H1 (cell line): ENCODE data around the gene SFMBT2. TPM values are rescaled to one million over a fixed set of nuclear protein-coding genes. Genes with fewer than 3 reads are reported as not detected.

Source experiments
- CTCF ChIA-PET: fragments of 300-600 bp; sonication (Branson Sonifier 250); formaldehyde crosslinking; loops from one replicate; lab custom pipeline; 2021; ENCODE audit not compliant: partially characterized antibody; lab: Charles Lee
- POLR2A ChIA-PET: fragments of 300-600 bp; sonication (Branson Sonifier 250); formaldehyde crosslinking; loops from one replicate; lab custom pipeline; 2021; ENCODE audit warnings: inconsistent platforms; ENCODE audit not compliant: partially characterized antibody; lab: Charles Lee
- DNase-seq, 2 experiments: peaks; one replicate each; pipeline versions ENCODE4 v3.0.0 to v3.0.0-alpha.2; 2010 to 2022; ENCODE audit warnings: low spot score in 2 of 2, low read depth in 1 of 2, mixed read lengths in 1 of 2
- FAIRE-seq: peaks from 2 replicates; lab custom pipeline; 2011; peaks lifted over from hg19 to GRCh38; lab: Jason Lieb, UNC
- H2AFZ ChIP-seq: 2 replicates; pipeline ENCODE4 v1.8.1; 2012; ENCODE audit warnings: low read length, inconsistent platforms
- H2AK5ac ChIP-seq: 2 replicates; pipeline ENCODE4 v1.6.1; 2013; ENCODE audit warnings: low read depth, low read length
- H2BK120ac ChIP-seq: replicated peaks from 2 replicates; pipeline ENCODE3; 2013; ENCODE audit warnings: low read depth, low read length, inconsistent platforms
- H2BK12ac ChIP-seq: 2 replicates; pipeline ENCODE4 v1.6.1; 2013; ENCODE audit warnings: low read depth, low read length
- H2BK15ac ChIP-seq: 2 replicates; pipeline ENCODE4 v1.6.1; 2013; ENCODE audit warnings: low read length
- H2BK20ac ChIP-seq: 2 replicates; pipeline ENCODE4 v1.6.1; 2013; ENCODE audit warnings: low read length
- H2BK5ac ChIP-seq: 2 replicates; pipeline ENCODE4 v1.6.1; 2013; ENCODE audit warnings: low read depth, low read length
- H3K14ac ChIP-seq: 2 replicates; pipeline ENCODE4 v1.6.1; 2013; ENCODE audit warnings: inconsistent platforms; ENCODE audit not compliant: insufficient read length
- H3K18ac ChIP-seq: 2 replicates; pipeline ENCODE4 v1.6.1; 2013; ENCODE audit warnings: low read length; ENCODE audit errors: extremely low read depth
- H3K23ac ChIP-seq: 2 replicates; pipeline ENCODE4 v1.6.1; 2013; ENCODE audit warnings: inconsistent platforms; ENCODE audit not compliant: insufficient read length
- H3K23me2 ChIP-seq: 2 replicates; pipeline ENCODE4 v1.6.1; 2013; ENCODE audit warnings: low read depth, low read length
- H3K27ac ChIP-seq: 2 replicates; pipeline ENCODE4 v1.6.1; 2011; ENCODE audit warnings: low read depth, low read length, inconsistent platforms
- H3K27me3 ChIP-seq, 4 experiments: replicated peaks in 1 of 4; 1 replicate in 1 of 4; 2 replicates in 3 of 4; pipeline versions ENCODE4 v1.6.1 to v1.8.1; 2011 to 2013; ENCODE audit warnings: low read length in 3 of 4, mild to moderate bottlenecking in 3 of 4, inconsistent platforms in 2 of 4, mixed read lengths in 2 of 4, moderate library complexity in 1 of 4; ENCODE audit not compliant: control insufficient read depth in 3 of 4, insufficient read depth in 3 of 4; ENCODE audit errors: extremely low read depth in 1 of 4
- H3K36me3 ChIP-seq, 4 experiments: 2 replicates each; pipeline versions ENCODE4 v1.6.1 to v1.8.1; 2011 to 2013; ENCODE audit warnings: mild to moderate bottlenecking in 4 of 4, low read length in 3 of 4, moderate library complexity in 2 of 4, control low read depth in 1 of 4, inconsistent platforms in 1 of 4; ENCODE audit not compliant: insufficient read depth in 4 of 4, control insufficient read depth in 2 of 4
- H3K4ac ChIP-seq: replicated peaks from 2 replicates; pipeline ENCODE3; 2013; ENCODE audit warnings: low read length, low read depth, mixed read lengths, inconsistent platforms; ENCODE audit not compliant: insufficient read length
- H3K4me1 ChIP-seq, 4 experiments: replicated peaks in 1 of 4; 1 replicate in 1 of 4; 2 replicates in 3 of 4; pipeline versions ENCODE4 v1.6.1 to v1.8.1; 2011 to 2013; ENCODE audit warnings: low read length in 3 of 4, inconsistent platforms in 2 of 4, mixed read lengths in 1 of 4; ENCODE audit not compliant: insufficient read depth in 4 of 4, control insufficient read depth in 3 of 4
- H3K4me2 ChIP-seq, 2 experiments: 2 replicates each; pipeline versions ENCODE4 v1.6.1 to v1.8.1; 2011 to 2013; ENCODE audit warnings: low read depth in 2 of 2, low read length in 2 of 2, control low read depth in 1 of 2, inconsistent platforms in 1 of 2, mild to moderate bottlenecking in 1 of 2; ENCODE audit not compliant: insufficient read depth in 1 of 2
- H3K4me3 ChIP-seq, 4 experiments: fragments of 200-600, 300-600 bp in 1 of 4; sonication (generic), shearing (Covaris generic), sonication (Bioruptor Twin) in 1 of 4; 2 replicates each; pipeline versions ENCODE4 v1.5.1 to v1.8.1; 2011 to 2016; ENCODE audit warnings: low read length in 4 of 4, low read depth in 3 of 4, control low read depth in 2 of 4, inconsistent platforms in 2 of 4, mild to moderate bottlenecking in 2 of 4, mixed read lengths in 1 of 4, moderate library complexity in 1 of 4; ENCODE audit not compliant: insufficient read depth in 2 of 4; ENCODE audit errors: extremely low read depth in 1 of 4
- H3K56ac ChIP-seq: replicated peaks from 2 replicates; pipeline ENCODE3; 2013; ENCODE audit warnings: low read depth, mild to moderate bottlenecking, mixed read lengths, low read length, inconsistent platforms; ENCODE audit not compliant: insufficient read length
- H3K79me1 ChIP-seq: 2 replicates; pipeline ENCODE4 v1.6.1; 2013; ENCODE audit warnings: low read depth, low read length, control low read depth
- H3K79me2 ChIP-seq, 2 experiments: 2 replicates each; pipeline versions ENCODE4 v1.6.1 to v1.8.1; 2012 to 2013; ENCODE audit warnings: low read length in 2 of 2, mild to moderate bottlenecking in 2 of 2, inconsistent platforms in 1 of 2; ENCODE audit not compliant: insufficient read depth in 2 of 2, control insufficient read depth in 1 of 2
- H3K9ac ChIP-seq, 4 experiments: replicated peaks in 1 of 4; 1 replicate in 1 of 4; 2 replicates in 3 of 4; pipeline versions ENCODE4 v1.6.1 to v1.8.1; 2011 to 2013; ENCODE audit warnings: low read depth in 3 of 4, low read length in 3 of 4, control low read depth in 2 of 4, mild to moderate bottlenecking in 2 of 4, moderate library complexity in 2 of 4, inconsistent platforms in 1 of 4; ENCODE audit errors: extremely low read depth in 1 of 4
- H3K9me3 ChIP-seq, 2 experiments: 2 replicates each; pipeline versions ENCODE4 v1.6.1 to v1.8.1; 2012 to 2013; ENCODE audit warnings: mild to moderate bottlenecking in 2 of 2, moderate library complexity in 2 of 2, control low read depth in 1 of 2, inconsistent platforms in 1 of 2, low read depth in 1 of 2, low read length in 1 of 2, mixed read lengths in 1 of 2; ENCODE audit not compliant: insufficient read depth in 2 of 2
- H4K20me1 ChIP-seq, 2 experiments: replicated peaks in 1 of 2; 2 replicates each; pipeline versions ENCODE3 to v1.8.1; 2011 to 2013; ENCODE audit warnings: inconsistent platforms in 2 of 2, low read length in 2 of 2, mild to moderate bottlenecking in 1 of 2; ENCODE audit not compliant: insufficient read depth in 2 of 2, control insufficient read depth in 1 of 2
- H4K5ac ChIP-seq: 2 replicates; pipeline ENCODE4 v1.6.1; 2013; ENCODE audit warnings: low read length, low read depth, mixed read lengths, inconsistent platforms; ENCODE audit not compliant: insufficient read length
- H4K8ac ChIP-seq: 2 replicates; pipeline ENCODE4 v1.8.0; 2013; ENCODE audit warnings: mild to moderate bottlenecking, moderate library complexity, low read length, inconsistent platforms; ENCODE audit not compliant: insufficient read depth; ENCODE audit errors: extremely low read depth
- H4K91ac ChIP-seq: replicated peaks from 2 replicates; pipeline ENCODE3; 2013; ENCODE audit warnings: low read length, mixed read lengths, inconsistent platforms; ENCODE audit not compliant: insufficient read length
- BCL11A ChIP-seq, 2 experiments: IDR thresholded peaks; one replicate each; pipeline ENCODE4 v1.6.1; 2011; ENCODE audit warnings: low read depth in 2 of 2, low read length in 2 of 2, mild to moderate bottlenecking in 2 of 2
- CBX8 ChIP-seq: fragments of 300-800, 300-1000 bp; sonication (generic); IDR thresholded peaks from 2 replicates; pipeline ENCODE4 v1.7.1; 2016; ENCODE audit warnings: low read depth, low read length, borderline replicate concordance
- CHD1 ChIP-seq: IDR thresholded peaks from 2 replicates; pipeline ENCODE4 v1.6.1; 2012; ENCODE audit warnings: low read depth, low read length, improper control_type of control experiment
- FOSL1 ChIP-seq: IDR thresholded peaks from 2 replicates; pipeline ENCODE4 v1.6.1; 2011; ENCODE audit warnings: mild to moderate bottlenecking, low read depth, low read length, moderate library complexity; ENCODE audit not compliant: insufficient read depth
- NRF1 ChIP-seq: IDR thresholded peaks from 2 replicates; pipeline ENCODE4 v1.6.1; 2011; ENCODE audit warnings: mild to moderate bottlenecking, low read depth, low read length, improper control_type of control experiment
- RBBP5 ChIP-seq: IDR thresholded peaks from 2 replicates; pipeline ENCODE4 v1.7.1; 2012; ENCODE audit warnings: low read depth, mild to moderate bottlenecking, inconsistent platforms, low read length, moderate library complexity, borderline replicate concordance
- SAP30 ChIP-seq: fragments of 300-600 bp; sonication (generic); IDR thresholded peaks from 2 replicates; pipeline ENCODE4 v1.7.1; 2012; ENCODE audit warnings: low read length, moderate library complexity, mild to moderate bottlenecking, inconsistent platforms; ENCODE audit not compliant: insufficient read depth, insufficient replicate concordance
- SIX5 ChIP-seq: IDR thresholded peaks from 2 replicates; pipeline ENCODE4 v1.6.1; 2011; ENCODE audit warnings: mild to moderate bottlenecking, low read depth, low read length
- SP1 ChIP-seq: IDR thresholded peaks from 2 replicates; pipeline ENCODE4 v1.6.1; 2011; ENCODE audit warnings: low read depth, low read length
- SP2 ChIP-seq: IDR thresholded peaks from 2 replicates; pipeline ENCODE4 v1.6.1; 2012; ENCODE audit warnings: mild to moderate bottlenecking, low read length, inconsistent platforms
- SUZ12 ChIP-seq: fragments of 200-600 bp; sonication (generic); IDR thresholded peaks from 2 replicates; pipeline ENCODE4 v1.6.1; 2012; ENCODE audit warnings: mild to moderate bottlenecking, inconsistent platforms, low read length, moderate library complexity, mixed read lengths
- TAF7 ChIP-seq: optimal IDR thresholded peaks from 2 replicates; pipeline ENCODE3; 2011; ENCODE audit warnings: low read depth, mild to moderate bottlenecking, inconsistent platforms, low read length, moderate library complexity, borderline replicate concordance
- TBP ChIP-seq: IDR thresholded peaks from 2 replicates; pipeline ENCODE4 v1.6.1; 2011; ENCODE audit warnings: low read depth, low read length, improper control_type of control experiment
- YY1 ChIP-seq: IDR thresholded peaks from 2 replicates; pipeline ENCODE4 v1.6.1; 2011; ENCODE audit warnings: low read depth, mild to moderate bottlenecking, low read length
- WGBS, 2 experiments: shearing (Covaris generic) in 1 of 2; methylation state at CpG; one replicate each; pipeline versions ENCODE4 v1.1.6 to v1.1.7; 2013 to 2015; ENCODE audit warnings: low lambda C conversion rate in 2 of 2, mixed read lengths in 2 of 2, inconsistent platforms in 1 of 2, low coverage in 1 of 2, missing lambda C conversion rate in 1 of 2; ENCODE audit not compliant: insufficient replicate concordance in 2 of 2, insufficient coverage in 1 of 2, insufficient read length in 1 of 2; ENCODE audit errors: extremely low coverage in 1 of 2, missing lambda C conversion rate in 1 of 2; 5-methylcytosine and 5-hydroxymethylcytosine counted together
- polyA plus RNA-seq, 7 experiments: library from polyadenylated mRNA; depleted of rRNA in 3 of 7; stranded (reverse) in 5 of 7; unstranded in 2 of 7; fragments of >200 nt in 5 of 7; fragments of 200-250 nt in 2 of 7; gene quantifications; 1 replicate in 5 of 7; 2 replicates in 1 of 7; 4 replicates in 1 of 7; pipeline versions ENCODE4 v1.2.1 to v1.2.3, GENCODE V29; 2011 to 2013; ENCODE audit warnings: missing spikeins in 2 of 7, mixed read lengths in 2 of 7
- total RNA-seq: library from RNA; stranded (reverse); fragmentation: NEBNext Ultra II Directional; extraction: Animal tissue kit (Norgen Biotek cat#: 25700); gene quantifications from 2 replicates; pipeline ENCODE4 v1.2.1, GENCODE V29; 2021

SFMBT2 gene
- total and polyA plus RNA-seq, 2 of the 8 experiments (the other 6 are each of a cell fraction or from before 2014, with no cell fraction given): 2.9 to 11.0 TPM

- no peak overlapping the region for H2BK12ac ChIP-seq
- no peak overlapping the region for H3K4me2 ChIP-seq
- H2AFZ ChIP-seq: no peak overlapping the region
- no peak overlapping the region for H3K56ac ChIP-seq
- no peak overlapping the region for H3K23ac ChIP-seq
- no peak overlapping the region for H3K9ac ChIP-seq
- no peaks in the 10 kb centered on the region for H3K23me2 ChIP-seq
- DNase-seq: no peak
- CTCF ChIA-PET: no interaction called here
- H3K36me3 ChIP-seq: peaks cover 0 to under 1% (median 0%) of the 10 kb centered on the region in 4 experiments; a peak in 2 of 8 replicates
- H2BK5ac ChIP-seq: no peak overlapping the region
- H4K8ac ChIP-seq: no peak overlapping the region
- no peak overlapping the region for H3K14ac ChIP-seq
- no peak overlapping the region for H3K18ac ChIP-seq
- no peak overlapping the region for H2AK5ac ChIP-seq
- TF ChIP-seq FOSL1 (no peak), SAP30 (no peak), TAF7 (no peak), SUZ12 (no peak), NRF1 (no peak), YY1 (no peak), TBP (no peak), BCL11A (IDR thresholded peaks at IDR 0.05; ENCODE audit: low read depth in 2 of 2, low read length in 2 of 2) (no peak), SP1 (no peak), SP2 (no peak), CBX8 (no peak), CHD1 (no peak), RBBP5 (no peak), SIX5 (no peak)
- no peaks in the 10 kb centered on the region for H3K9me3 ChIP-seq
- H2BK120ac ChIP-seq: no peak overlapping the region
- H3K27ac ChIP-seq: no peak overlapping the region
- POLR2A ChIA-PET: no interaction called here
- no peaks in the 10 kb centered on the region for H3K4me1 ChIP-seq
- no peak overlapping the region for H4K5ac ChIP-seq
- H3K4me3 ChIP-seq: no peak overlapping the region
- no peaks in the 10 kb centered on the region for H3K27me3 ChIP-seq
- H3K4ac ChIP-seq: no peak overlapping the region
- H3K79me1 ChIP-seq: no peaks in the 10 kb centered on the region
- FAIRE-seq: no peak
- 97% methylated on average over 4 of the region's 4 CpGs; no CpG with 5 or more reads in 1 of the 2 experiments for WGBS, 2 experiments
- no peak overlapping the region for H2BK20ac ChIP-seq
- no peaks in the 10 kb centered on the region for H4K20me1 ChIP-seq
- H4K91ac ChIP-seq: no peak overlapping the region
- H3K79me2 ChIP-seq: no peaks in the 10 kb centered on the region
- no peak overlapping the region for H2BK15ac ChIP-seq
These were observed 180.8 kb downstream of the SFMBT2 start for GRCh38 chr10:7230036-7230435.
